Fibroblast of skin of scalp (primary cell): ENCODE measurements around the gene EMILIN2.

ENCODE experiments used
- DNase-seq: peaks from one replicate; pipeline ENCODE4 v3.0.0-alpha.2; 2013

EMILIN2 gene

DNA sequence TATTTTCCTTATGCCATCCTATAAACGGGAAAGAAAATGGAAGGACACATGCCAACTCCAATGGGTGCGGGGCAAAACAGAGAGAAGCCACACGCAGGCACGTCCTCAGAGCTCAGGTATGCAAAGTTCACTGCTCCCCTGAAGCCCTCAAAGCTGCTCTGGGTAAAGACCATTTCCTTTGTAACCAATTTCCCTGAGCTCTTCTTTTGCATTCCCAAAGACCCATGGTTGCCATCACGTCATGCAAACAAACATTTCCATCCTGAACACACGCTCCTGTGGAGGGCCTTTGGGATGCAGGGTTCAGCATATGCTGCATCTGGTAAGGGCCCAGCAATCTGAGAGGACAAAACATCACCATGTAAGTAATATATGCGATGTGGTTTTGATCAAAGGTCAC, 69.4 kb downstream of the EMILIN2 start:
- DNase-seq = no peak

DNA sequence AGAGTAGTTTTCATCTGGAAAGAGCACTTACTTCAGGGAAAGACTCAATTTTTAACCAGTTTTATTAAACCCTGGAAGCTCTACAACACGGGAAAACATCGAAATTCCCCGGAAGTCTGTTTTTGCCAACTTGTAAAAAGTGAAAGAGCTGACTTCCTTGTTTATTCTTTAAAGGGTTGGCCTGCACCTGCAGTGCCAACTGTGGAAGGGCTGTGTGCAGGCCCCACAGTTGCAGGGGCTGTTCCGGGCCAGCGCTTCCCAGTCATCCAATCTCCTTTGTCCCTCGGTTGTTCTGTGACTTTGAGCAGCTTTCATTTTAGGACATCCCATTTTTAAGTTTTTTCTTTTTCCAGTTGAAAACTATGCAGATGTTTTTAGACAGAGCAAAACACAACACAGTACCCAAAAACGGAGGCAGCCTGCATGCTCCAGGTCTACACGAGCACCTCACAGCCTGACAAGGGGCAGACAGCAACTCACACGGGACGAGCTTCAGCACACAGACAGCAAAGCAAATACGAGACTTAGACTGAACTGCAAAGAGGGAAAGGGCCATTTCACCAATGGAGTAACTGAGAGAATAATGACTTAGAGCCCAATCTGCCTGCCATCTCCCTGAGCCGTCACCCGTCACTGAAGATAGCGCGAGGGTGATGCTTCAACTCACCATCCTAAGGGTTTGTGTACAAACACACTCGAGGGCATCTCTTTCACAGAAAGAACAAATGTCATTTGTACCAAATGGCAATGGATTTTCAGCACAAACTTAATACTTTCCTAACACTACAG, 70.6 kb downstream of the EMILIN2 start:
- no peak for DNase-seq

DNA sequence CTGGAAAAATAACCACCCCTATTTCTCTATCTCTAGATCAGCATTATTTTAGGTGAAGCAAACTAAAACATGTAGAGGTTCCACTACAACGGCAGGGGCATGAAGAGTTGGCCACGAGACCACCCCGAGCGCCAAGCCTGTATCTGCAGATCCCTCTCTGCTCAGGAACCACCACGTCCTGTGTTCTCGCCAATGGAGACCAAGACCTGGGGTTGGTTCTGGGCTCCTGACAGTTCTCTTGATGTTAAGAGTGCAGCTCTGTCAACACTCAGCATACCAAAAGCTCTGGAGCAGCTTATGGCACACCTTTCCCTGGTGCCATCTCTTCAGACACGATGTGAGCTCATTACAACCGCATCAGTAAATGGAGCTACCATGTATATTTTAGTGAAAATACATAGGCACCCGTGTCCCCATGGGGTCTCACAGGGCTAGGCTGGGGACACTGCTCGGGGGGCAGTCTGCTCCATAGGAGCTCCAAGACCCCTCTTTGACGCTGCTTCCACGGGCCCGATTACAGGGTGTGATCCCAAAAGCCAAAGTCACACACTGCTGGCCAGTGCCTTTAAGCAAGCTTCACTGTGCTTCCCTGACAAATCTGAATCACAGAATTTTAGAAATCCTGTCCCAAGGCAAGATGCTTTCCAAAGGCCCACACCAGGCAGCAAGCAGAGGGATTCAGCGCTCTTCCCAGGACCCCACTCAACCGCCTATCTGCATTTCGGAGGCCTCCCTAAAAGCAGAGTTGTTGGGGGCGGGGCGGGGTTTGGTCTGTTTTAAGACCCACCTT, 72.2 kb downstream of the EMILIN2 start:
- no peak for DNase-seq

- no peak for DNase-seq
These were observed 72.8 kb downstream of the EMILIN2 start for GRCh38 chr18:2919600-2919999.

GRCh38 chr18:2920027-2920426, 73.2 kb downstream of the EMILIN2 start:
- no peak for DNase-seq

DNA sequence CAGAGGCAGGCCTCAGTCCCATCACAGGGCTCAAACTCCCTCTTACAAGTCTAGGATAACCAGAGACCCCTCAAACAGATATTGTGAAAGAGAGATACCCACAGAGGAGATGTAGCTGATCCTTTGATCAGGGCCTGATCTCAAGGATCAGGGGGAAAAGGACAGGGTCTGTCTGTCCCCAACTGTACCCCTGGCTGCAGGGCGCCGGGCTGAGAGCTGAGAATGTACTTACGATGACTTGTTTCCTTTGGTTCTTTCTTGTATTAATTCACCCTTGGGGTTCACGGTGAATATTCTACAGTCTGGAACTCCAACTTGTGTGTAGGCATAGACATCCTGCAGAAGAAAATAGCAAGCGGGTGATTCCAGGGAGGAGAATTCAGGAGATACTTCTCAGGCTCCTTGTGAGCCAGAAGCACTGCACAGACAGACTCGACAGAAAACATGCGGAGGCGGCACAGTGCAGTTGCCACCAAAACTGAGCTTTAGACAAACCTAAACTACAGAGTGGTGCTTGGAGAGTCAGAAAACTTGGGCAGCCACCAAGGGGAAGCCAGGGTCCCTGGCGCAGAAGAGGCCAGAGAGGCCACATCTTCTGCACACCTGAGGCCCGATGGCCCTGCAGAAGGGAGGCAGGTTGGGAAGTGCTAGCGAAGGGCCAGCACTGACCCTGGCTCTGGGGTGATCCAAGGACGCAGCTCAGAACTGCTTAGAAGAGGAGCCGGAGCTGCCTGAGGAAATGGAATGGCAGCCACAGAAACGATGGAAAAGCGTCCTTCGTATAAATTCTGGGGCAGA, 73.9 kb downstream of the EMILIN2 start:
- no peak for DNase-seq

- no peak for DNase-seq
These were observed 75.0 kb downstream of the EMILIN2 start for GRCh38 chr18:2921778-2922177.

DNA sequence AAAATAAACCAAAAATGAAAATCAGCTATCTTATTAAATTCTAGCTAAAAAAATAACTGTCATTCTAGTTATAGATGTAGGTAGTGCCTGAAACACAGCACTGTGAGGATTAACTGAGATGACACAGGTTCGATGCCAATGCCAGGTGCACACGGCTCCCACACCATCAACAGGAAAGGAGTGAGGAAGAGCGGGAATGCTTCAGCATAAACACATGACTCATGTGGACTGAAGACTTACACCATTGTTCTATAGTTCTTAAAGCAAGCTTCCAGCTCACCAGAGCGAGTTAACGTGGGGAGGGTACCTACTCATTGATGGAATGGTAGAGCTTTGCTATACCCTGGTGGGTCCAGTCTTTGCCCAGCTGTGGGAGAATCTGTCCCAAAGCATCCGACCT, 76.7 kb downstream of the EMILIN2 start:
- DNase-seq = no peak

GRCh38 chr18:2924920-2925319, 78.1 kb downstream of the EMILIN2 start:
- DNase-seq = no peak

- DNase-seq = no peak
These were observed 79.7 kb downstream of the EMILIN2 start for GRCh38 chr18:2926528-2926927.

DNA sequence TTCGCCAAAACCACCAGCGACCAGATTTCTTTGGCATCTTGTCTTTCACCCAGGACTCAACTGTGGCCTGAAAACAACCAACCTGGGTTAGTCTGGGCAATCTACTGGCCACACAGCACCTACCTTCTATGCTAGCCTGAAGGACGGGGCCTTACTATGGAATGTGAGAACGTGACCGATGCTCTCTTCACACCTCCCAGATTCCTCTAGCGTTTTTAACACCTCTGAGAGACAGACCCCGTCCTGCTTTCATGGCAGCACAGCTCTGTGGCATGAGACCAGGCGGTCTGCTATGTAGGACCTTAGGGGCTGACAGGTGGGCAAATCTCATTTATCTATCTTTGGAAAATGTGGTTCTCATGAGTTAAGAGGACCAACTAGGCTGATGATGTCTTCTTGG, 80.9 kb downstream of the EMILIN2 start:
- no peak for DNase-seq

DNA sequence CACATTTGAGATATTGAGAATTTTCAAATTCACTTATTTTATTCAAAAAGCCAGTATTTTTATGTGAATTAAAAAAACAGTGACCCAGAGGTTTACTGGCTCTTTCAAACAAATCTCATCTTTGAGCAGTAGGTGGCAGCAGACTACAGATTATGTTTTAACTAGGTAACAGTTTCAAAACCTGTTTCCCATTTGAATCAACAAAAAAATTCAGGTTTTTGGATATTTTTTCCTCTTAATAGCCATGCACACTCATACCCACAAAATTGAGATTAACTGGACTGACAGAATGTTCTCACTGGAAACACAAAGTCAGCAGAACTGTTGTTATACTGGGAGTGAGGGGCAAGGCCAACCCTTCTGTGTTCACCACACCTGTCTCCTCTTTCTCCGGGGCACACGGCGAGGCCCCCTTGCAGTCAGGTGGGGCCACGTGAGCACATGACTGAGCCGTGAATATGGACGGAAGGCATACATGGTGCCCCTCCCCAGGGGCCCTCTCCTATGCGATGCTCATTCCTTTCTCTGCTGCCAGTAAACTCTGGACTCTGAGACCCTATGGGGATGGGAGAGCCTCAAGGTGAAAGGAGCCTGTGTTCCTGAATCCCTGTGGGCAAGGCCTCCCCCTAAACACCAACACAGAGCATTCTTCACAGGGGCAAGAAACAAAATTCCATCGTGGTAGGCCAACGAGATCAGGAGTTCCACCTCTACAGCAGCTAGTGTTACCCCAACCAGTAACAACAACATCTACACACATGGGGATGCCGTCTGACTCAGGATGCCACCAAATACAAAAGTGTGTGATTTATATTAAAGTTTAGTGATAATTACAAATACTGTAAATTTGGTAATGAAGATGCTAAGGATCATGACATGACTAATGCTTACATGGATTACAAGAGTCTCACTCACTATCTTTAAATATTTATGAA, 85.7 kb downstream of the EMILIN2 start:
- peak; percentile 68 for DNase-seq

DNA sequence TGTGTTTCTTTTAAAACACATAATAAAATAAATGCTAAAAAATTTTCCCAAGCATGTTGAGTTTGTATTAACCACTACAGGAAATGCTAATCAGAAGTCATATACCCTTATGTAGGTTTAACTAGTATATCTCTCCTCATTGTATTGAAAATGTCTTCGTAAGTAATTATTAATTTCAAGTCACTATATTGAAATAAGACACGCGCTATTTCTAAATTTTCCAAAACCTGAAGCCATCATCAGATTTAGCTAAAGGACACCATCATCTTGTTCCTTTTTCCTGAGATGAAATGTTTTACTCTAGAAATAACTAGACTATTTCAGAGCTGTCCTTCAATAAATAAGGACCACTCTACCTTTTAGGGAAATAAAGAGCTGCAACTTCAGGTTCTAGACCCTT, 87.2 kb downstream of the EMILIN2 start:
- no peak for DNase-seq

GRCh38 chr18:2935438-2936192, 88.8 kb downstream of the EMILIN2 start:
- DNase-seq = peak; percentile 61

DNA sequence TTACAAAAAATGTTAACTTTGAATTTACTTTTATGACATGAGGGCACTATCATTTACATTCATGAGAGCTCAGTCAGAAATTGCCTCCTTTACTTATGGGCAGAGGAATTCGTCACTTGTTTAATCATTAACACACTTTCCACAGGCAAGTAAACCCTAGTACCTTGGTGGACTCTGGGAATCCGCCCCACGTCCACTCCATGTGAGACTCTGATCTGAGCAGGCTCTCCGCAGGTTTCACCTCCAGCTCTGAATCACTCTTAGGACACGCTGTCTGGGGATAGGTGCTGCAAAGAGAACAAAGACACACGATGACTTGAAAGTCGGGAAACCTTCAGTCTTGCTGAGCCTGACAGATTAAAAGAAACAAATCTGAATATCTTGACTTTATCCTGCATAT, 92.5 kb downstream of the EMILIN2 start:
- DNase-seq = no peak

GRCh38 chr18:2948038-2948437, 101.2 kb downstream of the EMILIN2 start:
- peak; percentile 36 for DNase-seq

DNA sequence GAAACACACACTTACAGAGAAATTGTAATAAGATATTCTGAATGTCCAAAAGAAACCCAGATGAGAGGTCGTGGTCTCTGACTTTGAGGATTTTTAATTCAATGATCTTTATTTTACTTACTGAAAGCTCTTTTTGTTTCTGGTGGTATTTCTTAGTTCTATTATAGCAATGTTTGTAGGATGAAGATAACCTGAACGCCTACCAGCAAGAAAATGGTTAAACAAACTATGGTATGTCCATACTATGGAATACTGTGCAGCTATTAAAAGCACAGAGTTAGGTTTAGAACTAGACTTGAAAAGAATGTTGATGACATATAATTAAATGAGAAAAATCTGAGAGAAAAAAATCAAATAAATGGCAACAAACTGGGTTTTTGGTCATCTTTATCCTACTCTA, 105.8 kb downstream of the EMILIN2 start:
- no peak for DNase-seq

DNA sequence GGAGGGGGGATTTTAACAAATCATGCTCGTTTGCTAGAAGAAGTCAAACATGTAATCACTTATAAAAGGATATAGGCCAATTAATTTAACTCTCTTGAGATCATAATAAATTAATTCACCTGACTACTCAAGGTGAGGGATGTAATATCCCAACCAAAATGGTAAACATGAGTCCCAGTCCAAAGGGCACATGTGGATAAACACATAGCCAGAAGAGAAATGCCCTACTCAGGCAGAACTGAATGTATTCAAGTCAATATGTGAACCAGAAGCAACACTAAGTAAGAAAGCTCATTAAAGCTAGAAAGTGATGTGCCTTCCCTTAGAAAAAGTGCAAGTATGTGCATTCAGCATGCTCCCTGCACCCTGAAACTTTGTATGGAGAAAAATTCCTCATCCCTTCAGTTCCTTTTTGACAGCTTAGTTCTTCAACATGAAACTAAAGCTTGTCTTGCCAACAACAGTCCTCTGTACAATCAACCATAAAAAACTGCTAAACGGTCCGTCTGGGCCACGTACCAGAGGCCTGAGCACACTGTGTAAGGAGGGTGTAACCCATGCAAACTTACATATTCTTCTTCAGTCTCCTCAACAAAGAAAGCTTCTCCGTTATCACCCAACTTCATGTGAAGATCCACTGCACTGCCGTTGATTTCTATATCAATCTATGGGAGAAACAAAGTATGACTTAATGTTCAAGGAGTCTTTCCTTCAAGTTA, 107.3 kb downstream of the EMILIN2 start:
- no peak for DNase-seq

DNA sequence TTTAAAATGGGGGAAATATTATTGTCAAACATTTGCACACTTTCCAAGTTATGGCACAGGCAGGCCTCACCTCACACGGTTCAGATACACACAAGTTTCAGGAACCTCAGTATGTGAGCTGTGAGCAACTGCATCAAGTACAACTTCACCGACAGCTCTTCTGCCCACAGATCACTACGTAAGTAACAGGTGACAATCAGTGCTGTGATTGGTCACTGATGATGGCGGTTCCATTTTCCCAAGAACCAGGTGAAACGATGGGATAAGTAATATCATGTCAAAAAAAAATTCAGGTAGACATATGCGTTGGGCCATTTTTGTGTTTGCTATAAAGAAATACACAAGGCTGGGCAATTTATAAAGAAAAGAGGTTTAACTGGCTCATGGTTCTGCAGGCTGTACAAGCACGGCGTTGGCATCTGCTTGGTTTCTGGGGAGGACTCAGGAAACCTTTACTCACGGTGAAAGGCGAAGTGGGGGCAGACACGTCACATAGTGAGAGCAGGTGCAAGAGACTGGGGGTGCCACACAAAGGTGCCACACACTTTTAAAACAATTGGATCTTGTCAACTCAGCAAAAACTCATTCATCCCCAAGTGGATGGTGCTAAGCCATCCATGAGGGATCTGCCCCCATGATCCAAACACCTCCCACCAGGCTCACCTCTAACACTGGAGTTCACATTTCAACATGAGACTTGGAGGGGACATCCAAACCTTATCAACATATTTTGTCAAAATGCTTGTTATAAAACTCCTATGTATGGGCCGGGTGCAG, 108.3 kb downstream of the EMILIN2 start:
- no peak for DNase-seq

- DNase-seq = peak; percentile 41
These were observed 109.2 kb downstream of the EMILIN2 start for GRCh38 chr18:2956056-2956455.
